CD4-positive, alpha-beta T cell (primary cell): ENCODE data around the gene RARG. TPM values are rescaled to one million over a fixed set of nuclear protein-coding genes. Genes with fewer than 3 reads are reported as not detected.

Source experiments
- ATAC-seq: fragments of 200-7000 bp; cut with Tn5 transposase; one replicate; pipeline ENCODE4 v1.10.0; 2022; ENCODE audit warnings: mild to moderate bottlenecking; ENCODE audit not compliant: poor library complexity
- CTCF ChIA-PET: fragments of 350-600 bp; sonication (Branson Sonifier 250); formaldehyde crosslinking; loops from one replicate; lab custom pipeline; 2021; ENCODE audit warnings: antibody characterized with exemption, inconsistent platforms; lab: Charles Lee
- POLR2A ChIA-PET: fragments of 350-600 bp; sonication (Branson Sonifier 250); formaldehyde crosslinking; loops from one replicate; lab custom pipeline; 2021; ENCODE audit warnings: antibody characterized with exemption, inconsistent platforms; lab: Charles Lee
- DNase-seq, 14 experiments: peaks; one replicate each; pipeline ENCODE4 v3.0.0-alpha.2; 2013 to 2020; ENCODE audit warnings: mixed read lengths in 2 of 14
- H3K27ac ChIP-seq, 2 donors: one replicate each; pipeline versions ENCODE4 v1.5.1 to v1.7.0; 2013; ENCODE audit warnings: low read length in 2 of 2, low read depth in 1 of 2, mild to moderate bottlenecking in 1 of 2
- H3K27me3 ChIP-seq, 2 experiments: 1 replicate in 1 of 2; 2 replicates in 1 of 2; pipeline versions ENCODE4 v1.6.1 to v1.7.0; 2013; ENCODE audit warnings: low read length in 2 of 2, control low read depth in 1 of 2, mild to moderate bottlenecking in 1 of 2, moderate library complexity in 1 of 2; ENCODE audit not compliant: insufficient read depth in 2 of 2, control insufficient read depth in 1 of 2
- H3K36me3 ChIP-seq: one replicate; pipeline ENCODE4 v1.6.1; 2013; ENCODE audit warnings: low read length, control low read depth; ENCODE audit not compliant: insufficient read depth
- H3K4me1 ChIP-seq: one replicate; pipeline ENCODE4 v1.6.1; 2013; ENCODE audit warnings: low read length, control low read depth; ENCODE audit not compliant: insufficient read depth
- H3K4me3 ChIP-seq: one replicate; pipeline ENCODE4 v1.5.1; 2013; ENCODE audit warnings: mild to moderate bottlenecking, low read length, moderate library complexity
- H3K9me3 ChIP-seq, 2 experiments: 1 replicate in 1 of 2; 2 replicates in 1 of 2; pipeline versions ENCODE4 v1.6.1 to v1.7.0; 2013; ENCODE audit warnings: low read length in 2 of 2, mild to moderate bottlenecking in 2 of 2, control low read depth in 1 of 2, moderate library complexity in 1 of 2; ENCODE audit not compliant: control insufficient read depth in 1 of 2, insufficient read depth in 1 of 2
- H3K27ac Mint-ChIP-seq: one replicate; pipeline ENCODE4 v1.8.0; 2020; ENCODE audit warnings: mixed read lengths
- H3K27me3 Mint-ChIP-seq: one replicate; pipeline ENCODE4 v1.8.0; 2021; ENCODE audit warnings: mixed read lengths
- H3K36me3 Mint-ChIP-seq: one replicate; pipeline ENCODE4 v1.8.0; 2021; ENCODE audit warnings: low read depth, mixed read lengths
- H3K4me1 Mint-ChIP-seq: one replicate; pipeline ENCODE4 v1.8.0; 2021; ENCODE audit warnings: low read depth, mixed read lengths
- H3K4me3 Mint-ChIP-seq: one replicate; pipeline ENCODE4 v1.8.0; 2020; ENCODE audit warnings: mild to moderate bottlenecking, mixed read lengths
- H3K9me3 Mint-ChIP-seq: one replicate; pipeline ENCODE4 v1.8.0; 2020; ENCODE audit warnings: mixed read lengths
- CTCF ChIP-seq: fragments of 200-600 bp; IDR thresholded peaks from one replicate; pipeline ENCODE4 v1.8.0; 2022; ENCODE audit warnings: antibody characterized with exemption, mild to moderate bottlenecking
- intact Hi-C, 2 experiments: fragments of 100-400 bp; cut with DNase I in 1 of 2; cut with micrococcal nuclease in 1 of 2; formaldehyde crosslinking; loops; one replicate each; pipeline versions ENCODE4 v1.15.1 to v1.9.0; 2023 to 2025; cut with DNase I, micrococcal nuclease
- total RNA-seq, 174 experiments: library from RNA in 2 of 174; stranded (reverse) in 2 of 174; gene quantifications; one replicate each; pipeline ENCODE4 v1.2.3 and lab custom pipeline; 2021 to 2026

The RARG gene
- total RNA-seq, 2 experiments from 2014 or later, result 14.0 to 15.8 TPM

GRCh38 chr12:53268630-53269562 is 36.9 kb upstream of the RARG start:
- no peak for ATAC-seq
- H3K27me3 Mint-ChIP-seq, result no peaks in the 10 kb centered on the region
- CTCF ChIA-PET, result interaction anchor here (1.0 to 4.5 kb wide), 11 partner anchors 26 to 110 kb away, joined by 3 to 37 read pairs (median 7); partner anchors contain the start of genes AAAS, CSAD, PFDN5 and ZNF740
- TF ChIP-seq CTCF, result no peak
- Histone ChIP-seq H3K4me1 (peaks cover 18% of the 10 kb centered on the region), H3K36me3 (no peaks in the 10 kb centered on the region), H3K4me3 (peak overlapping the region; percentile 86), H3K27ac (peak overlapping the region; percentile 40 to 50), H3K9me3 (no peaks in the 10 kb centered on the region), H3K27me3 (no peaks in the 10 kb centered on the region)
- H3K4me3 Mint-ChIP-seq, result peak overlapping the region; percentile 95
- no peak for DNase-seq
- peak overlapping the region; percentile 82 for H3K27ac Mint-ChIP-seq
- POLR2A ChIA-PET, result interaction anchor here (1.1 to 3.0 kb wide), 10 partner anchors 18 to 88 kb away, joined by 4 to 28 read pairs (median 6); partner anchors contain the start of genes AAAS, CSAD, ITGB7 and PFDN5
- H3K9me3 Mint-ChIP-seq, result no peaks in the 10 kb centered on the region
- intact Hi-C loops, result loop anchor here (1.0 to 5.0 kb wide), 5 partner anchors 18 to 107 kb away; partner anchors contain the start of genes CSAD (in 1 of the 2) and ZNF740 (in 1 of the 2)
- H3K36me3 Mint-ChIP-seq, result no peaks in the 10 kb centered on the region
- H3K4me1 Mint-ChIP-seq, result peaks cover 19% of the 10 kb centered on the region

GRCh38 chr12:53267999-53268629 is 36.1 kb upstream of the RARG start, which contains the start of gene ESPL1:
TSS of gene ESPL1 (plus strand) at chr12:53268299. CDS start at chr12:53268767, 468 bp downstream.
- Mint-ChIP-seq H3K27ac (peak within 1 kb of the TSS; percentile 82), H3K9me3 (no peaks in the 10 kb centered on the region), H3K27me3 (no peaks in the 10 kb centered on the region), H3K36me3 (no peaks in the 10 kb centered on the region), H3K4me3 (peak within 1 kb of the TSS; percentile 95), H3K4me1 (peaks cover 19% of the 10 kb centered on the region)
- ChIA-PET CTCF (interaction anchor here (0.7 to 4.5 kb wide), 14 partner anchors 15 to 109 kb away, joined by 3 to 37 read pairs (median 6); partner anchors contain the start of genes AAAS, CSAD, PFDN5 and ZNF740), POLR2A (interaction anchor here (0.6 to 3.0 kb wide), 20 partner anchors 13 to 233 kb away, joined by 3 to 28 read pairs (median 4); partner anchors contain the start of genes AAAS, CSAD, ITGB7 and PFDN5)
- peaks cover 18% of the 10 kb centered on the region for H3K4me1 ChIP-seq
- peak; percentile 36 for TF ChIP-seq CTCF
- peak within 1 kb of the TSS; percentile 40 to 50 for H3K27ac ChIP-seq
- H3K4me3 ChIP-seq, result peak within 1 kb of the TSS; percentile 86
- ATAC-seq, result peak; percentile 91
- peak; percentile 55 to 93 (median 74) for DNase-seq
- H3K9me3 ChIP-seq, result no peaks in the 10 kb centered on the region
- H3K27me3 ChIP-seq, result no peaks in the 10 kb centered on the region
- H3K36me3 ChIP-seq, result no peaks in the 10 kb centered on the region
- intact Hi-C loops, result loop anchor here (1.0 to 5.0 kb wide), 6 partner anchors 16 to 106 kb away; partner anchors contain the start of genes CSAD (in 1 of the 2) and ZNF740 (in 1 of the 2)
